ENCODE data around the gene TADA1.

The TADA1 gene

DNA sequence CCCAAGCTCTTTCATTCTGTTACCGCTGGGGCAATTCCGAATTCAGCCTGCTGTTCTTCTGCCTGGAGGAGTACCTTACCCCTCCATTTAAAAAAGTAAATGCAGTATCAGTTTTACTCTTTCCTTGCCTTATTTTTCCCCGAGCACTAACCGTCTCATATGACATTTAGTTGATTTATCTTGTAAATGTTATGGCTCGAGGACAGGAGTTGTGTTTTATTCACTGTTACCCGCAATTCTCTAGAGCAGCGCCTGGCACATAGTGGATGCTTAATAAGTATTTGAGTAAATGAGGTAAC, 425 bp upstream of the TADA1 start:
- FAIRE-seq = peak; percentile 83
- no peak for DNase-seq (ENCODE audit: insufficient read length, low spot score)
- TF ChIP-seq, protein P1, sequence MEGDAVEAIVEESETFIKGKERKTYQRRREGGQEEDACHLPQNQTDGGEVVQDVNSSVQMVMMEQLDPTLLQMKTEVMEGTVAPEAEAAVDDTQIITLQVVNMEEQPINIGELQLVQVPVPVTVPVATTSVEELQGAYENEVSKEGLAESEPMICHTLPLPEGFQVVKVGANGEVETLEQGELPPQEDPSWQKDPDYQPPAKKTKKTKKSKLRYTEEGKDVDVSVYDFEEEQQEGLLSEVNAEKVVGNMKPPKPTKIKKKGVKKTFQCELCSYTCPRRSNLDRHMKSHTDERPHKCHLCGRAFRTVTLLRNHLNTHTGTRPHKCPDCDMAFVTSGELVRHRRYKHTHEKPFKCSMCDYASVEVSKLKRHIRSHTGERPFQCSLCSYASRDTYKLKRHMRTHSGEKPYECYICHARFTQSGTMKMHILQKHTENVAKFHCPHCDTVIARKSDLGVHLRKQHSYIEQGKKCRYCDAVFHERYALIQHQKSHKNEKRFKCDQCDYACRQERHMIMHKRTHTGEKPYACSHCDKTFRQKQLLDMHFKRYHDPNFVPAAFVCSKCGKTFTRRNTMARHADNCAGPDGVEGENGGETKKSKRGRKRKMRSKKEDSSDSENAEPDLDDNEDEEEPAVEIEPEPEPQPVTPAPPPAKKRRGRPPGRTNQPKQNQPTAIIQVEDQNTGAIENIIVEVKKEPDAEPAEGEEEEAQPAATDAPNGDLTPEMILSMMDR (IDR thresholded peaks at IDR 0.05; ENCODE audit: insufficient read depth, missing control alignments) = no peak

DNA sequence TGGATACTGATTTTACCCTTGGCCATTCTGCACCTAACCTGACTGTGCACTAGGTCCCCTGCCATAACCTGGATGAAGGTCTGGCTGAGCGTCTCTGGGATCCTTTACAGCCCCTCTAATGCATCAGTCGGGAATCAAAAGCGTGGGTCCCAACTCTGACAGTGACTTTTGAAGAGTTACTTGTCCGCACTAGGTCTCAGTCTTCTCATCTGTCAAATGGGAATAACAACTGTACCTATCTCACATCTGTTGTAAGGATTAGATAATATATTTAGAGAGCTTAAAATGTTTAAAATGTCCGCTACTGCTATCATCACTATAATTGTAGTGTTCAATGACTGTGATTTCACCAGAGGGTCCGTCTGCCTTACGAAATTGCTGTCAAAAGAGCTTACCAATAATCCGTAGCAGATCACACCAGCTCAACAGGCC, 746 bp downstream of the TADA1 start:
- DNase-seq (ENCODE audit: insufficient read length, low spot score) (no peak), FAIRE-seq (no peak)

DNA sequence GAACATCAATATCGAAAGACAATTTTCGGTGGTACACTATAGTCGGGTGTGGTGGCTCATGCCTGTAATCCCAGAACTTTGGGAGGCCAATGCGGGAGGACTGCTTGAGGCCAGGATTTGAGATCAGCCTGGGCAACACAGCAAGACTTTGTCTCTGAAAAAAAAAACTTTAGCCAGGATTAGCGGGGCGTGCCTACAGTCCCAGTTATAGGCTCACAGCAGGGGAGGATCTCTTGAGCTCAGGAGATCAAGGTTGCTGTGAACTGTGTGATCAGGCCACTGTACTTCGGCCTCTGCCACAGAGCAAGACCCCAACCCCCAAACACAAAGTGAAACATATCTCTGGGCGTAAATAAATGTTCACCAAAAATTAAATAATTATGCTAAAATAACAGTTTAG, 1.6 kb downstream of the TADA1 start:
- TF ChIP-seq, protein P1 (IDR thresholded peaks at IDR 0.05; ENCODE audit: insufficient read depth, missing control alignments) = no peak
- DNase-seq (ENCODE audit: insufficient read length, low spot score) = no peak
- no peak for FAIRE-seq

More for the DNA sequence above, 746 bp downstream of the TADA1 start:
- TF ChIP-seq, protein P1 (IDR thresholded peaks at IDR 0.05; ENCODE audit: insufficient read depth, missing control alignments) = no peak

DNA sequence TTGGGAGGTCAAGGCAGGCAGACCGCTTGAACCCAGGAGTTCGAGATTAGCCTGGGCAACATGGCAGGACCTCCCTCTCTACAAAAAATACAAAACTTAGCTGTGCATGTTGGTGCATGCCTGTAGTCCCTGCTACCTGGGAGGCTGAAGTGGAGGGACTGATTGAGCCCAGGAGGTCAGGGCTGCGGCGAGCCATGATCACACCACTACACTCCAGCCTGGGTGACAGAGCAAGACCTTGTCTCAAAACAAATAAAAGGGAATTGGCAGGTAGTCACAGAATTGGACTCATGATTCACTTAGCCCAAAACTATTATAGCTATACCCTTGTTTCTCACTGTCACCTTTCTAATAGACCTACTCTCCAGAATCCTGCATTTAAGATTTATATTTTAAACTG, 5.5 kb downstream of the TADA1 start:
- TF ChIP-seq, protein P1 (IDR thresholded peaks at IDR 0.05; ENCODE audit: insufficient read depth, missing control alignments) = no peak
- DNase-seq (ENCODE audit: insufficient read length, low spot score) (no peak), FAIRE-seq (no peak)

DNA sequence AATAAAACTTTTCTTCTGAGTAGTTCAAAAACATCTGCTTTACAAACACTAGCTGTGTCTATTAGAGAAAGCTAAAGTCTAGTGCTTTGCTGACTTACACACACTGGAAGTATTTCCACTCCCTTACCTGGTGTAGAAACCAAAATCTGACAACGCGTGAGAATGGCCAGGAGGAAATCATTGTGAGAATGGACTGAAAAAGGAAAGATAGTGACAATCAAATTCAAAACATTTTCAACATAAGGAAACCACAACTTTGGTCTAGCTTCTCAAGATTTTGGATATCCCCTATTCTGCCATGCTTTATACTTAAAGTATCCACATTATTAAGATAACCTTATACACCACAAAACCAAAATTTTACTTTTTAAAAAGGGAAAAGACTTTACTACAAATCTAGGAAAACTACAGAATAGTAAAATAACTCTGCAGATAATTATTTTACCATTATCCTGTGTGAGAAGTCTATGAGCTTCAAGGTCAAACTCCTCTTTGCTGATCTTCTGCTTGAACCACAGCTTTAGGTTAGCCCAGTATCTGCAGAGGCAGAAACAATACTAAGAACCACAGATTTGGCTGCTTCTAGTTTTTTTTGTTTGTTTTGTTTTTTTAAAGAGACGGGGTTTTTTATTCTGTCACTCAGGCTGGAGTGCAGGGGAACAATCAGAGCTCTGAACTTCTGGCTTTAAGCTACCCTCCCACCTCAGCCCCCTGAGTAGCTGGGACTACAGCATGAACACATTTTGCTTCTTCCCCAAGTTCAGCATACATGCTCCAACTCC, 6.6 kb downstream of the TADA1 start:
- TF ChIP-seq, protein P1 (IDR thresholded peaks at IDR 0.05; ENCODE audit: insufficient read depth, missing control alignments) = no peak
- no peak for FAIRE-seq
- DNase-seq (ENCODE audit: insufficient read length, low spot score) = no peak

DNA sequence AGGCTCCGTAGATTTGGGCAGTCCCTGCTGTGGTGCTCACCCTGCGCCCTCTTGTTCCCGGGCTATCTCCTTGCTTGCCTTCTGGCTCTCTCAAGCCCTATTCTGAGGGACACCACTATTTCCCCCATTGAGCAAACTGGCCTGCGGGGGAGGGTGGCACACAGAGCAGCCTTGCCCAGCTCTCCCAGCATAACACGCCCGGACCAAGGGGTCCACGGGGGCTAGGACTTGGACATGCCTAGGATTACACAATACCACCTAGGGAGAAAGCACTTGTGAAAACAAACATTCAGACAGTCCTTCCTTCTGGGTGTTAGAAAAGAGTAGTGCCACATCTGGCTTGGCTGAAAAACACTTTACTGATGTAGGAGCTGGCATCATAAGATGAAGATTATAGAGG, 7.4 kb downstream of the TADA1 start:
- DNase-seq (ENCODE audit: insufficient read length, low spot score) (no peak), FAIRE-seq (no peak)
- TF ChIP-seq, protein P1 (IDR thresholded peaks at IDR 0.05; ENCODE audit: insufficient read depth, missing control alignments) = no peak

DNA sequence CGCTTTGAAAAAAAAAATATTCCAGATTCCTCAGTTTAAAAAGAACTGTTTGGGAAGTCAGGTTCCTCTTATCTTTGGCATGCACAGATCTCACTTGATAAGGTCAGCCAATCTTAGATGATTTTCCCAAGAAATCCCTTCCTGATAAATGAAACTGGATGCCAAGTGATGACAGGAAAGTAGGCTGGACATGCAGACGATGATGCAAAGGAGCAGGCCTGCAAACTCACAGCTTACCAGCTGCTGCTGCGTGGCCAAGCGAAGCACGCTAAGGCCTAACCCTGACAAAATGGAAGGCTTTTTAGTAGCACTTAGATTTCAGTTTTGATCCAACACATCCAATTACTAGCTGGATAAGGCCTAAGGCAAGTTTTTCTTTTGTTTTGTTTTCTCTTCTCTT, 10.1 kb downstream of the TADA1 start:
- FAIRE-seq = peak; percentile 61
- TF ChIP-seq, protein P1 (IDR thresholded peaks at IDR 0.05; ENCODE audit: insufficient read depth, missing control alignments) = no peak
- no peak for DNase-seq (ENCODE audit: insufficient read length, low spot score)
